HepG2 (cell line): Measurements from ENCODE around the gene LONP1. TPM values are rescaled to one million over a fixed set of nuclear protein-coding genes. Genes with fewer than 3 reads are reported as not detected.
A peak's percentile ranks its signal among the peaks of the same experiment; 100 is the strongest.

Source experiments
- AGO2 ChIP-seq: fragments of 200-400 bp; formaldehyde crosslinking; optimal IDR thresholded peaks from 2 replicates; pipeline ENCODE3; 2017; ENCODE audit warnings: mild to moderate bottlenecking, low read depth, low read length, moderate library complexity
- BORCS8-MEF2B ChIP-seq: sonication (generic); formaldehyde crosslinking; IDR thresholded peaks from 2 replicates; pipeline ENCODE4 v1.8.0; 2022; ENCODE audit warnings: mild to moderate bottlenecking, missing genetic modification reagents
- CEBPB ChIP-seq: IDR thresholded peaks from 2 replicates; pipeline ENCODE4 v1.6.1; 2011; ENCODE audit warnings: low read depth, low read length, improper control_type of control experiment, borderline replicate concordance
- FIP1L1 ChIP-seq: fragments of 200-400 bp; formaldehyde crosslinking; IDR thresholded peaks from 2 replicates; pipeline ENCODE4 v1.6.1; 2018; ENCODE audit warnings: low read depth, mild to moderate bottlenecking, low read length, moderate library complexity, borderline replicate concordance; ENCODE audit not compliant: insufficient read depth
- HNRNPL ChIP-seq: fragments of 200-400 bp; formaldehyde crosslinking; IDR thresholded peaks from 2 replicates; pipeline ENCODE4 v1.6.1; 2017; ENCODE audit warnings: mild to moderate bottlenecking, low read depth, low read length
- KMT2A ChIP-seq: sonication (generic); formaldehyde crosslinking; IDR thresholded peaks from 2 replicates; pipeline ENCODE4 v1.4.0; 2020; ENCODE audit warnings: missing genetic modification reagents
- MED13 ChIP-seq: sonication (generic); formaldehyde crosslinking; IDR thresholded peaks from 2 replicates; pipeline ENCODE4 v1.5.0; 2020; ENCODE audit warnings: missing genetic modification reagents
- NR2F2 ChIP-seq: IDR thresholded peaks from 2 replicates; pipeline ENCODE4 v1.6.1; 2012; ENCODE audit warnings: low read depth, inconsistent platforms, borderline replicate concordance
- POLR2G ChIP-seq: fragments of 200-400 bp; formaldehyde crosslinking; IDR thresholded peaks from 2 replicates; pipeline ENCODE4 v1.6.1; 2018; ENCODE audit warnings: mild to moderate bottlenecking, low read depth, low read length, moderate library complexity
- SKI ChIP-seq: fragments of 450-650 bp; IDR thresholded peaks from one replicate; pipeline ENCODE4 v1.6.1; 2018; ENCODE audit warnings: mild to moderate bottlenecking; ENCODE audit not compliant: partially characterized antibody
- XRCC5 ChIP-seq: fragments of 200-400 bp; formaldehyde crosslinking; optimal IDR thresholded peaks from 2 replicates; pipeline ENCODE3; 2017; ENCODE audit warnings: mild to moderate bottlenecking, low read length
- ZFP90 ChIP-seq: sonication (generic); formaldehyde crosslinking; IDR thresholded peaks from 2 replicates; pipeline ENCODE4 v1.8.0; 2022; ENCODE audit warnings: missing genetic modification reagents, mild to moderate bottlenecking, inconsistent platforms, borderline replicate concordance
- ZNF121 ChIP-seq: sonication (generic); formaldehyde crosslinking; IDR thresholded peaks from 2 replicates; pipeline ENCODE4 v1.5.0; 2020; ENCODE audit warnings: mild to moderate bottlenecking, missing genetic modification reagents
- ZNF180 ChIP-seq: sonication (generic); formaldehyde crosslinking; IDR thresholded peaks from 2 replicates; pipeline ENCODE4 v1.4.0; 2020; ENCODE audit warnings: low read depth, missing genetic modification reagents, borderline replicate concordance
- ZNF205 ChIP-seq: IDR thresholded peaks from 2 replicates; pipeline ENCODE4 v1.6.1; 2018; ENCODE audit warnings: missing biosample characterization, missing genetic modification reagents
- ZNF280D ChIP-seq: sonication (generic); formaldehyde crosslinking; IDR thresholded peaks from 2 replicates; pipeline ENCODE4 v1.5.1; 2020; ENCODE audit warnings: mild to moderate bottlenecking, missing genetic modification reagents
- ZNF512B ChIP-seq: sonication (generic); formaldehyde crosslinking; IDR thresholded peaks from 2 replicates; pipeline ENCODE4 v1.5.1; 2020; ENCODE audit warnings: missing genetic modification reagents, mild to moderate bottlenecking, borderline replicate concordance
- ZNF687 ChIP-seq: sonication (generic); formaldehyde crosslinking; IDR thresholded peaks from 2 replicates; pipeline ENCODE4 v1.5.1; 2020; ENCODE audit warnings: mild to moderate bottlenecking, missing genetic modification reagents, moderate library complexity
- ZSCAN20 ChIP-seq: sonication (generic); formaldehyde crosslinking; IDR thresholded peaks from 2 replicates; pipeline ENCODE4 v1.4.0; 2020; ENCODE audit warnings: missing genetic modification reagents, mild to moderate bottlenecking, borderline replicate concordance
- polyA plus RNA-seq, 8 experiments: library from polyadenylated mRNA; depleted of rRNA in 3 of 8; stranded (reverse) in 7 of 8; unstranded in 1 of 8; fragments of >200 nt; fragmentation: Illumina TruSeq in 4 of 8; extraction: Trizol in 4 of 8; gene quantifications; 2 replicates each; pipeline versions ENCODE4 v1.2.1 to v1.2.3, GENCODE V29; 2011 to 2016; ENCODE audit warnings: low read depth in 4 of 8, missing spikeins in 1 of 8, mixed read lengths in 1 of 8; ENCODE audit not compliant: insufficient read depth in 1 of 8
- total RNA-seq, 5 experiments: library from RNA; depleted of rRNA; stranded (reverse); fragments of >200 nt; fragmentation: Illumina TruSeq; extraction: Trizol; gene quantifications; 2 replicates each; pipeline ENCODE4 v1.2.3, GENCODE V29; 2016; ENCODE audit warnings: low read depth in 1 of 5

LONP1 gene
- total and polyA plus RNA-seq, 2 of the 13 experiments (the other 11 are each of a cell fraction or from before 2014, with no cell fraction given), result 59.5 to 76.8 TPM

GRCh38 chr19:5690955-5691821, 28.8 kb downstream of the LONP1 start (continued):
- TF ChIP-seq NR2F2 (no peak), ZSCAN20 (CRISPR knock-in tag) (no peak), ZNF180 (no peak), ZFP90 (CRISPR knock-in tag) (0 out of 2 replicates have a peak, but pooled peaks have one; percentile 22), MED13 (0 out of 2 replicates have a peak, but pooled peaks have one; percentile 47), POLR2G (peak; percentile 61), SKI (no peak), ZNF687 (CRISPR knock-in tag) (peak; percentile 39), XRCC5 (no peak), KMT2A (no peak), HNRNPL (0 out of 2 replicates have a peak, but pooled peaks have one; percentile 9), BORCS8-MEF2B (0 out of 2 replicates have a peak, but pooled peaks have one; percentile 5), ZNF280D (CRISPR knock-in tag) (no peak), FIP1L1 (no peak), ZNF205 (CRISPR knock-in tag) (no peak), AGO2 (no peak), ZNF121 (no peak), ZNF512B (CRISPR knock-in tag) (no peak), CEBPB (no peak)
